T-cell (primary cell): ENCODE results near the gene ARRB2. TPM values are rescaled to one million over a fixed set of nuclear protein-coding genes. Genes with fewer than 3 reads are reported as not detected.

ENCODE experiments used
- ATAC-seq, 4 experiments: fragments of 200-7000 bp in 3 of 4; fragments of 150-1000 bp in 1 of 4; cut with Tn5 transposase; replicated peaks in 1 of 4; 1 replicate in 3 of 4; 2 replicates in 1 of 4; pipeline ENCODE4 v1.10.0; 2021; ENCODE audit warnings: moderate library complexity in 3 of 4, mild to moderate bottlenecking in 2 of 4, moderate number of reproducible peaks in 1 of 4
- CTCF ChIA-PET, 2 donors: fragments of 300-600 bp; sonication (Branson Sonifier 250); formaldehyde crosslinking; loops; one replicate each; lab custom pipeline; 2022; ENCODE audit warnings: antibody characterized with exemption in 2 of 2; lab: Charles Lee
- POLR2A ChIA-PET, 2 donors: fragments of 300-600 bp; sonication (Branson Sonifier 250); formaldehyde crosslinking; loops; one replicate each; lab custom pipeline; 2022; ENCODE audit warnings: antibody characterized with exemption in 2 of 2; lab: Charles Lee
- DNase-seq, 35 experiments: peaks; one replicate each; pipeline versions ENCODE4 v3.0.0 to v3.0.0-alpha.2; 2013 to 2023
- H3K27ac ChIP-seq: one replicate; pipeline ENCODE4 v1.5.1; 2013; ENCODE audit warnings: low read length
- H3K27me3 ChIP-seq, 2 experiments: replicated peaks in 1 of 2; 1 replicate in 1 of 2; 2 replicates in 1 of 2; pipeline versions ENCODE4 v1.6.1 to v1.7.0; 2013; ENCODE audit warnings: low read length in 1 of 2, mixed read lengths in 1 of 2; ENCODE audit not compliant: control insufficient read depth in 2 of 2, insufficient read depth in 2 of 2; ENCODE audit errors: extremely low read depth in 1 of 2
- H3K36me3 ChIP-seq, 2 donors: 1 replicate in 1 of 2; 2 replicates in 1 of 2; pipeline versions ENCODE4 v1.6.1 to v1.7.0; 2013; ENCODE audit warnings: low read length in 1 of 2; ENCODE audit not compliant: control insufficient read depth in 2 of 2, insufficient read depth in 1 of 2; ENCODE audit errors: extremely low read depth in 1 of 2
- H3K4me1 ChIP-seq, 2 experiments: 1 replicate in 1 of 2; 2 replicates in 1 of 2; pipeline versions ENCODE4 v1.6.1 to v1.7.0; 2013; ENCODE audit warnings: low read length in 2 of 2, mixed read lengths in 1 of 2; ENCODE audit not compliant: insufficient read depth in 2 of 2, control insufficient read depth in 1 of 2; ENCODE audit errors: extremely low read depth in 1 of 2
- H3K4me3 ChIP-seq, 2 donors: 1 replicate in 1 of 2; 2 replicates in 1 of 2; pipeline versions ENCODE4 v1.5.1 to v1.7.0; 2013; ENCODE audit warnings: mild to moderate bottlenecking in 2 of 2, low read length in 1 of 2, moderate library complexity in 1 of 2; ENCODE audit not compliant: control insufficient read depth in 1 of 2; ENCODE audit errors: extremely low read depth in 1 of 2
- H3K9me3 ChIP-seq: 2 replicates; pipeline ENCODE4 v1.7.0; 2013
- H3K27ac Mint-ChIP-seq, 2 donors: one replicate each; pipeline ENCODE4 v1.8.0; 2020 to 2021; ENCODE audit warnings: mild to moderate bottlenecking in 2 of 2, mixed read lengths in 2 of 2
- H3K27me3 Mint-ChIP-seq, 2 donors: one replicate each; pipeline ENCODE4 v1.8.0; 2021 to 2022; ENCODE audit warnings: mixed read lengths in 2 of 2
- H3K36me3 Mint-ChIP-seq: one replicate; pipeline ENCODE4 v1.8.0; 2021; ENCODE audit warnings: mixed read lengths
- H3K4me1 Mint-ChIP-seq, 3 donors: one replicate each; pipeline ENCODE4 v1.8.0; 2020 to 2022; ENCODE audit warnings: mixed read lengths in 3 of 3, mild to moderate bottlenecking in 1 of 3
- H3K4me3 Mint-ChIP-seq, 3 donors: one replicate each; pipeline ENCODE4 v1.8.0; 2020 to 2022; ENCODE audit warnings: mild to moderate bottlenecking in 3 of 3, mixed read lengths in 3 of 3, moderate library complexity in 3 of 3
- H3K9me3 Mint-ChIP-seq, 3 donors: one replicate each; pipeline ENCODE4 v1.8.0; 2020 to 2022; ENCODE audit warnings: mixed read lengths in 3 of 3
- WGBS: methylation state at CpG from one replicate; pipeline ENCODE4 v1.1.5; 2013; ENCODE audit warnings: missing lambda C conversion rate; ENCODE audit not compliant: insufficient coverage; 5-methylcytosine and 5-hydroxymethylcytosine counted together
- total RNA-seq, 35 experiments: library from RNA in 6 of 35; stranded (reverse) in 6 of 35; fragments of 120-200 nt in 1 of 35; gene quantifications; one replicate each; pipeline versions ENCODE4 v1.2.1 to v1.2.4 and lab custom pipeline; 2013 to 2026

Gene ARRB2
- total RNA-seq, 5 donors from 2014 or later (not counting 1 experiment from before 2014, with no cell fraction given): 247 to 374 (median 325) TPM

DNA sequence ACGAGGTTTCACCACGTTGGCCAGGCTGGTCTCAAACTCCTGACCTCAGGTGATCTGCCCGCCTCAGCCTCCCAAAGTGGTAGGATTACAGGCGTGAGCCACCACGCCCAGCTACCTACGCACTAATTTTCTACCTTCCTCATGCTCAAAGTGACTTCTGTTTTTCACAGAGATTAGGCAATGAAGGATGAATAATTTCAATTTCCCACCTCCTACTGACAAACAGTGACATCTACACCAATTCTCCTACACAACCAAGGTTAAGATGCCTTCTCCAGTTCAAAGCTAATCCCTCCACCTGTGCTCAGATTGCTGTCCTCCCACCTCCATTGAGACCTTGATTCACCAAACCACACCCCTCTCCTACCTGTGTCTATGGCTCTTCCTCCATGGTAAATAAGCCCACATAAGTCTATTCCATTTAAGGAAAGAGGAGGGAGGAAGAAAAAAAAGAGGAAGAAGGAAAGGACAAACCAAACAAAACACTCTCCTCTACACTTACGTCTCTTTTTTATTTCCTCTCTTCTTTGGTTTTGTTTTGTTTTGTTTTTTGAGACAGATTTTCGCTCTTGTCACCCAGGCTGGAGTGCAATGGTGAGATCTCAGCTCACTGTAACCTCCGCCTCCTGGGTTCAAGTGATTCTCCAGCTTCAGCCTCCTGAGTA lies 15.3 kb downstream of the ARRB2 start:
- DNase-seq (no peak), ATAC-seq (no peak)
- Histone ChIP-seq H3K27ac (no peak overlapping the region), H3K36me3 (peaks cover 2 to 10% of the 10 kb centered on the region in 2 donors), H3K4me3 (no peak overlapping the region), H3K27me3 (no peaks in the 10 kb centered on the region), H3K9me3 (no peaks in the 10 kb centered on the region), H3K4me1 (peaks cover 0 to 9% of the 10 kb centered on the region in 2 experiments)
- no peaks in the 10 kb centered on the region for H3K9me3 Mint-ChIP-seq
- ChIA-PET CTCF (interaction anchor here in 1 of 2 donors (0.6 kb wide), 1 partner anchor 116 kb away, joined by 3 read pairs; no protein-coding TSS in a partner anchor), POLR2A (interaction anchor here in 1 of 2 donors (1.0 kb wide), 1 partner anchor 10 kb away, joined by 5 read pairs; no protein-coding TSS in a partner anchor)
- 78% methylated on average over 4 of the region's 9 CpGs for WGBS
- H3K36me3 Mint-ChIP-seq: peaks cover 8% of the 10 kb centered on the region
- H3K27me3 Mint-ChIP-seq: no peaks in the 10 kb centered on the region
- peaks cover 3 to 11% (median 9%) of the 10 kb centered on the region in 3 donors for H3K4me1 Mint-ChIP-seq
- H3K27ac Mint-ChIP-seq: peak overlapping the region in 1 of 2 donors; percentile 61
- no peak overlapping the region for H3K4me3 Mint-ChIP-seq

DNA sequence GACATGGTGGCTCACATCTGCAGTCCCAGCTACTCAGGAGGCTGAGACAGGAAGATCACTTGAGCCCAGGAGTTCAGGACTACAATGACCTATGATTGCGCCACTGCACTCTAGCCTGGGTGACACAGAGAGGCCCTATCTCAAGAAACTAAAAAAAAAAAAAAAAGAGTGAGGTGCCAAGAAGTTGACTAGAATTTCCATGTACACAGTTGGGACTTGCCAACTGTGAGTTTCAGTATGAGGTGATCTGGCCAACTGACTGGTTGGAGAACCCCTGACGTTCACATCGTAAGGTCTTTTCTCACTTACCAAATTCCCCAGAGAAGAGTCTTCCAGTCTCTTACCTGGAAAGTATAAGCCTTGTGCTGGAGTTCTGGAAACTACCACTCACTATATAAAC lies 17.7 kb downstream of the ARRB2 start:
- no peak for DNase-seq
- CTCF ChIA-PET: no interaction called here
- Histone ChIP-seq H3K27me3 (no peaks in the 10 kb centered on the region), H3K27ac (no peak overlapping the region), H3K9me3 (no peaks in the 10 kb centered on the region), H3K4me3 (no peak overlapping the region), H3K4me1 (peaks cover 2 to 21% of the 10 kb centered on the region in 2 experiments), H3K36me3 (no peaks in the 10 kb centered on the region)
- Mint-ChIP-seq H3K4me3 (no peak overlapping the region), H3K36me3 (no peaks in the 10 kb centered on the region), H3K4me1 (peaks cover 21 to 24% (median 22%) of the 10 kb centered on the region in 3 donors), H3K27ac (no peak overlapping the region), H3K27me3 (no peaks in the 10 kb centered on the region), H3K9me3 (no peaks in the 10 kb centered on the region)
- POLR2A ChIA-PET: interaction anchor here in 1 of 2 donors (0.7 kb wide), 1 partner anchor 164 kb away, joined by 3 read pairs; no protein-coding TSS in a partner anchor
- 50% methylated on average over 1 of the region's 3 CpGs for WGBS
- no peak for ATAC-seq

DNA sequence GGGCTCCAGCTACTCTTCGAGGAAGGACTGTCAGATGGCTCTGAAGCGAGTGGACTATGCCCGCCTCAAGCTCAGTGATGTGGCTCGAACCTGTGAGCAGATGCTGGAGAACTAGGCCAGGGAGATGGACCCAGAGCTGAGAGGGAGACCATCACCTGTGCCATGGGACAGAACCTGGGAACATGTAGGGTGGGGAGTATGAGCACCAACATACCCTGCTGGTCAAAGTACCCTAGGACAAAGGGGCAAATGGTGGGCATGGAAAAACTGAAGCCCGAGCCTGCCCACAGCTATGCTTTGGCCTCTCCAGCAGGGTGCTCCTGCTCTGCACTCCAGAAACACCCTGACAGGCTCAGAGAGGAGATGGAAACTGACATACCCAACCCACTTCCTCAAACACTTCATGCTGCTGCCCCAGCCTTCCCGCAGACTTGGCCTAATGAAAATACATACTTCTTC lies 22.7 kb downstream of the ARRB2 start:
- Histone ChIP-seq H3K4me3 (no peak overlapping the region), H3K27me3 (peaks cover 0 to 2% of the 10 kb centered on the region in 2 experiments), H3K4me1 (peaks cover 3 to 21% of the 10 kb centered on the region in 2 experiments), H3K36me3 (no peaks in the 10 kb centered on the region), H3K27ac (no peak overlapping the region), H3K9me3 (no peaks in the 10 kb centered on the region)
- CTCF ChIA-PET: interaction anchor here in 1 of 2 donors (0.8 kb wide), 2 partner anchors 23 to 57 kb away, joined by 3 read pairs; partner anchors contain the start of gene ARRB2
- ATAC-seq (no peak), DNase-seq (peak in 1 of 35 experiments; percentile 39)
- no peaks in the 10 kb centered on the region for H3K27me3 Mint-ChIP-seq
- H3K9me3 Mint-ChIP-seq: no peaks in the 10 kb centered on the region
- no peak overlapping the region for H3K27ac Mint-ChIP-seq
- peaks cover 22 to 37% (median 22%) of the 10 kb centered on the region in 3 donors for H3K4me1 Mint-ChIP-seq
- H3K4me3 Mint-ChIP-seq: peak overlapping the region in 2 of 3 donors; percentile 20 to 53
- POLR2A ChIA-PET: interaction anchor here in 1 of 2 donors (0.5 kb wide), 1 partner anchor 159 kb away, joined by 3 read pairs; no protein-coding TSS in a partner anchor
- H3K36me3 Mint-ChIP-seq: no peaks in the 10 kb centered on the region
- WGBS: 79% methylated on average over 5 of the region's 6 CpGs

DNA sequence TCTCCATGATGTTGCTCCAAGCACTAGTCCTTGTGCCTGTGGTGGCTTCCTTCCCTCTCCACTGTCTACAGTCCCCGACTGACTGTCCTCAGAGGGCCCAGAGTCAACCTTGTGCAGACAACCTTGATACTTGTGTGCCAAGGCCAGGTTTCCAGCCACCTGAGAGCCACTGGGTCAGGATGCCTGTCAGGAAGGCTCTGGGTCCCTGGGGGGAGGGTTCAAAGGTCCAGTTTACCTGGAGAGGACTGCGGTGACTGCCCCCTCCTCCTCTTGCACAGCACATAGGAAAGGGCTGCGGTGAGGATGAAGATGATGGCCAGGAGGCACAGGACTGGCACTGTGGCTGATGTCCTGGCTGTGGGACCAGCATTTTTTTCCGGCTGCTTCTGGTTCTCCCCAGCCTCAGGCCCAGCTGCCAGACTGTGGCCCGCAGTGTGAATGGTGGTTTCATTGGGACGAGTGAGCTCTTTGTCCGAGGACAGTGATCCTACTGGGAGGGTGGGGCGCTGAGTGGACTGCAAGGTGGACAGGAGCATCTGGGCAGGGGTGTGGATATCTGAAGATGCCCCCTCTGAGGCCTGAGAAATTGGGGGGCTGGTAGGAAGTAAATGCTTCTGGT lies 24.5 kb downstream of the ARRB2 start:
- Mint-ChIP-seq H3K4me3 (no peak overlapping the region), H3K9me3 (no peaks in the 10 kb centered on the region), H3K36me3 (no peaks in the 10 kb centered on the region), H3K4me1 (peaks cover 30 to 46% (median 32%) of the 10 kb centered on the region in 3 donors), H3K27me3 (peaks cover 0 to 2% of the 10 kb centered on the region in 2 donors), H3K27ac (no peak overlapping the region)
- no peak overlapping the region for H3K27ac ChIP-seq
- H3K4me1 ChIP-seq: peaks cover 5 to 38% of the 10 kb centered on the region in 2 experiments
- H3K9me3 ChIP-seq: no peaks in the 10 kb centered on the region
- ChIA-PET POLR2A (no interaction called here), CTCF (no interaction called here)
- 94% methylated on average over 7 of the region's 8 CpGs for WGBS
- DNase-seq (no peak), ATAC-seq (no peak)
- no peak overlapping the region for H3K4me3 ChIP-seq
- peaks cover 7 to 15% of the 10 kb centered on the region in 2 experiments for H3K27me3 ChIP-seq
- no peaks in the 10 kb centered on the region for H3K36me3 ChIP-seq

DNA sequence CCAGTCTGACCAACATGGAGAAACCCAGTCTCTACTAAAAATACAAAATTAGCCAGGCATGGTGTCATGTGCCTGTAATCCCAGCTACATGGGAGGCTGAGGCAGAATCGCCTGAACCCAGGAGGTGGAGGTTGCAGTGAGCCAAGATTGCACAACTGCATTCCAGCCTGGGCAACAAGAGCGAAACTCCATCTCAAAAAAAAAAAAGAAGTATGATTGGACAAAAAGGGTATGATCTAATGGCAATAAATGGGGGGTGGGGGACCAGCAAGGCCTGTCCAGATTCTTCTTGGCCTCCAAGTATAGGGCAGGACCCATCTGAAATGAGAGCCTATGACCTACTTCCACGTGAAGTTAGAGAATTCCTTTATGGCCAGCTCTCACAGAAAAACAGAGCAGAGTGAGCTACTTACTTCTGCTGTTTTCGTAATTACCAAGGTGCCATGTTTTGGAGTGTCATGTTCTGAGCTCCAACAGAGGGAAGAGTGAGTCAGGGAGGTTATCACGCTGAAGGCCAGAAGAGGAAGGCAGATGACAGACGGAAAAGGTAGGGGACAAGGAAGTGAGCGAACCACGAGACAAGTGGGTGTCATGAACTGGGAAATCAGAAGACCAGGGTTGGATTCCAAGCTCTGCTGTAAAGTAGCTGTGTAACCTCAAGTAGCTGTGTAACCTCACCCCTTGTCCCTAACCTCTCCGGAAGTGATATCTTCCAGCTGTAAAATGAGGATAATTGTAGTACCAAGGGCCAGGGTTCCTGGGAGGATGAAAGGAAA lies 25.6 kb downstream of the ARRB2 start:
- Histone ChIP-seq H3K4me1 (peaks cover 5 to 38% of the 10 kb centered on the region in 2 experiments), H3K4me3 (no peak overlapping the region), H3K27me3 (peaks cover 7 to 26% of the 10 kb centered on the region in 2 experiments), H3K27ac (no peak overlapping the region), H3K36me3 (no peaks in the 10 kb centered on the region), H3K9me3 (no peaks in the 10 kb centered on the region)
- WGBS: 41% methylated on average over 4 of the region's 9 CpGs
- peak in 1 of 35 experiments; percentile 20 for DNase-seq
- H3K36me3 Mint-ChIP-seq: no peaks in the 10 kb centered on the region
- peaks cover 4 to 9% of the 10 kb centered on the region in 2 donors for H3K27me3 Mint-ChIP-seq
- H3K4me3 Mint-ChIP-seq: no peak overlapping the region
- H3K4me1 Mint-ChIP-seq: peaks cover 29 to 46% (median 31%) of the 10 kb centered on the region in 3 donors
- no peak for ATAC-seq
- H3K27ac Mint-ChIP-seq: peak overlapping the region in 1 of 2 donors; percentile 55
- H3K9me3 Mint-ChIP-seq: no peaks in the 10 kb centered on the region
- ChIA-PET POLR2A (interaction anchor here in 1 of 2 donors (0.7 kb wide), 1 partner anchor 10 kb away, joined by 5 read pairs; no protein-coding TSS in a partner anchor), CTCF (interaction anchor here in 1 of 2 donors (0.8 kb wide), 1 partner anchor 20 kb away, joined by 3 read pairs; no protein-coding TSS in a partner anchor)
